Measurements from ENCODE around the gene SNORC. TPM values are rescaled to one million over a fixed set of nuclear protein-coding genes. Genes with fewer than 3 reads are reported as not detected.

SNORC gene
- total RNA-seq, 1 donor from 2014 or later: not detected

GRCh38 chr2:232835687-232836208 is 34.3 kb upstream of the SNORC start:
- Histone ChIP-seq H3K4me2 (no peak overlapping the region), H3K9ac (no peak overlapping the region), H3K4me3 (no peak overlapping the region), H3K79me2 (ENCODE audit: low read depth) (no peaks in the 10 kb centered on the region), H2AFZ (replicated peaks) (no peak overlapping the region), H4K20me1 (ENCODE audit: low read depth) (peaks cover 42% of the 10 kb centered on the region), H3K36me3 (peaks cover 5% of the 10 kb centered on the region), H3K4me1 (peaks cover 9% of the 10 kb centered on the region), H3K9me3 (ENCODE audit: low read depth) (no peaks in the 10 kb centered on the region), H3K27me3 (no peaks in the 10 kb centered on the region), H3F3A (ENCODE audit: low read depth) (peaks cover 13% of the 10 kb centered on the region), H3K27ac (no peak overlapping the region)
- H3K27me3 Mint-ChIP-seq (ENCODE audit: insufficient read depth, low read depth): no peaks in the 10 kb centered on the region
- H3K4me3 Mint-ChIP-seq: no peak overlapping the region
- no peaks in the 10 kb centered on the region for H3K9me3 Mint-ChIP-seq
- TF ChIP-seq, protein P1, sequence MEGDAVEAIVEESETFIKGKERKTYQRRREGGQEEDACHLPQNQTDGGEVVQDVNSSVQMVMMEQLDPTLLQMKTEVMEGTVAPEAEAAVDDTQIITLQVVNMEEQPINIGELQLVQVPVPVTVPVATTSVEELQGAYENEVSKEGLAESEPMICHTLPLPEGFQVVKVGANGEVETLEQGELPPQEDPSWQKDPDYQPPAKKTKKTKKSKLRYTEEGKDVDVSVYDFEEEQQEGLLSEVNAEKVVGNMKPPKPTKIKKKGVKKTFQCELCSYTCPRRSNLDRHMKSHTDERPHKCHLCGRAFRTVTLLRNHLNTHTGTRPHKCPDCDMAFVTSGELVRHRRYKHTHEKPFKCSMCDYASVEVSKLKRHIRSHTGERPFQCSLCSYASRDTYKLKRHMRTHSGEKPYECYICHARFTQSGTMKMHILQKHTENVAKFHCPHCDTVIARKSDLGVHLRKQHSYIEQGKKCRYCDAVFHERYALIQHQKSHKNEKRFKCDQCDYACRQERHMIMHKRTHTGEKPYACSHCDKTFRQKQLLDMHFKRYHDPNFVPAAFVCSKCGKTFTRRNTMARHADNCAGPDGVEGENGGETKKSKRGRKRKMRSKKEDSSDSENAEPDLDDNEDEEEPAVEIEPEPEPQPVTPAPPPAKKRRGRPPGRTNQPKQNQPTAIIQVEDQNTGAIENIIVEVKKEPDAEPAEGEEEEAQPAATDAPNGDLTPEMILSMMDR (IDR thresholded peaks at IDR 0.05): no peak
- TF ChIP-seq EZH2 (IDR thresholded peaks at IDR 0.05) (no peak), EZH2phosphoT487 (IDR thresholded peaks at IDR 0.05) (no peak)
- DNase-seq (ENCODE audit: low spot score): no peak
- H3K4me1 Mint-ChIP-seq: no peaks in the 10 kb centered on the region
- H3K27ac Mint-ChIP-seq: no peak overlapping the region
- H3K36me3 Mint-ChIP-seq: peaks cover 10% of the 10 kb centered on the region

GRCh38 chr2:232836934-232837333 is 33.1 kb upstream of the SNORC start:
- peaks cover 10% of the 10 kb centered on the region for H3K36me3 Mint-ChIP-seq
- no peak overlapping the region for H3K4me3 Mint-ChIP-seq
- Histone ChIP-seq H4K20me1 (ENCODE audit: low read depth) (peaks cover 41% of the 10 kb centered on the region), H3F3A (ENCODE audit: low read depth) (peaks cover 13% of the 10 kb centered on the region), H3K4me3 (no peak overlapping the region), H3K79me2 (ENCODE audit: low read depth) (no peaks in the 10 kb centered on the region), H3K9me3 (ENCODE audit: low read depth) (no peaks in the 10 kb centered on the region), H2AFZ (replicated peaks) (no peak overlapping the region), H3K27me3 (no peaks in the 10 kb centered on the region), H3K27ac (no peak overlapping the region), H3K4me1 (peaks cover 9% of the 10 kb centered on the region), H3K4me2 (no peak overlapping the region), H3K36me3 (peaks cover 4% of the 10 kb centered on the region), H3K9ac (no peak overlapping the region)
- peaks cover 2% of the 10 kb centered on the region for H3K27me3 Mint-ChIP-seq (ENCODE audit: insufficient read depth, low read depth)
- H3K9me3 Mint-ChIP-seq: no peaks in the 10 kb centered on the region
- no peaks in the 10 kb centered on the region for H3K4me1 Mint-ChIP-seq
- H3K27ac Mint-ChIP-seq: no peak overlapping the region
- TF ChIP-seq EZH2 (IDR thresholded peaks at IDR 0.05) (no peak), EZH2phosphoT487 (IDR thresholded peaks at IDR 0.05) (no peak)
- TF ChIP-seq, protein P1 (IDR thresholded peaks at IDR 0.05): no peak
- no peak for DNase-seq (ENCODE audit: low spot score)

GRCh38 chr2:232838406-232838874 is 31.6 kb upstream of the SNORC start:
- Mint-ChIP-seq H3K27me3 (ENCODE audit: insufficient read depth, low read depth) (peaks cover 2% of the 10 kb centered on the region), H3K36me3 (peaks cover 7% of the 10 kb centered on the region), H3K9me3 (no peaks in the 10 kb centered on the region), H3K4me3 (no peak overlapping the region), H3K27ac (no peak overlapping the region), H3K4me1 (no peaks in the 10 kb centered on the region)
- H3K9ac ChIP-seq: no peak overlapping the region
- H3K9me3 ChIP-seq (ENCODE audit: low read depth): no peaks in the 10 kb centered on the region
- no peak overlapping the region for H3K4me2 ChIP-seq
- peaks cover 7% of the 10 kb centered on the region for H3F3A ChIP-seq (ENCODE audit: low read depth)
- no peaks in the 10 kb centered on the region for H3K79me2 ChIP-seq (ENCODE audit: low read depth)
- H3K4me1 ChIP-seq: peaks cover 6% of the 10 kb centered on the region
- H3K27me3 ChIP-seq: no peaks in the 10 kb centered on the region
- TF ChIP-seq EZH2phosphoT487 (IDR thresholded peaks at IDR 0.05) (no peak), EZH2 (IDR thresholded peaks at IDR 0.05) (no peak)
- TF ChIP-seq, protein P1 (IDR thresholded peaks at IDR 0.05): no peak
- H3K36me3 ChIP-seq: peaks cover 4% of the 10 kb centered on the region
- peaks cover 33% of the 10 kb centered on the region for H4K20me1 ChIP-seq (ENCODE audit: low read depth)
- no peak overlapping the region for H3K27ac ChIP-seq
- no peak for DNase-seq (ENCODE audit: low spot score)
- H3K4me3 ChIP-seq: no peak overlapping the region
- H2AFZ ChIP-seq (replicated peaks): no peak overlapping the region
